Upper lobe of left lung (tissue), 4 donors: ENCODE measurements around the gene PARM1.

ENCODE experiments used
- EP300 ChIP-seq, 4 donors: sonication (generic); formaldehyde crosslinking; IDR thresholded peaks; one replicate each; pipeline ENCODE4 v1.5.1; 2017; ENCODE audit warnings: antibody characterized with exemption in 4 of 4, control low read depth in 2 of 4
- POLR2A ChIP-seq, 4 donors: fragments of 450-650 bp; IDR thresholded peaks; one replicate each; pipeline ENCODE4 v1.5.1; 2016 to 2017; ENCODE audit warnings: antibody characterized with exemption in 4 of 4, mild to moderate bottlenecking in 2 of 4
- POLR2AphosphoS5 ChIP-seq, 2 donors: sonication (generic); formaldehyde crosslinking; IDR thresholded peaks; one replicate each; pipeline ENCODE4 v1.5.1; 2017; ENCODE audit warnings: antibody characterized with exemption in 2 of 2
- TF ChIP-seq, protein P1 (sequence below), 6 experiments: fragments of 450-650 bp in 4 of 6; fragments of 200-600 bp in 2 of 6; sonication (generic) in 2 of 6; IDR thresholded peaks; one replicate each; pipeline ENCODE4 v1.5.1; 2016 to 2019; ENCODE audit warnings: antibody characterized with exemption in 6 of 6

DNA sequence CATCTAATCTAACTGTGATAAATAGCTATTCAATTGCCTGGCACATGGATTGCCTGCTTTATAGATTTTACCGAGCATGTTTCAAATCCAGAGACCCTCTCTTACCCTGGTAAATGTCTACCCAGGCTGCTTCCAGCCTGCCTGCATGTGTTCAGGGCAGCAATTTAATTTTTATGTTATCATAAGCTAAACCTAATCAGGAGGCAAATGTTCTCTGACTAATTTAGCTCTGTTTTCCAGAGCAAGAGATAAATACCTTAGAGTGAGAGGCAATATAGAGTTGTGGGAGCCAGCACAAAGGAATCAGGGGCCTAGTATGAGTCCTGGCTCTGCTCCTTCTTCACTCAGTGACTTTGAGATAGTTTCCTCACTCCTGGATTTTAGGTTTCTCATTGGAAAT is 37.7 kb downstream of the PARM1 start:
- TF ChIP-seq EP300 (IDR thresholded peaks at IDR 0.05) (no peak), POLR2AphosphoS5 (IDR thresholded peaks at IDR 0.05) (no peak), POLR2A (IDR thresholded peaks at IDR 0.05) (no peak)
- TF ChIP-seq, protein P1, sequence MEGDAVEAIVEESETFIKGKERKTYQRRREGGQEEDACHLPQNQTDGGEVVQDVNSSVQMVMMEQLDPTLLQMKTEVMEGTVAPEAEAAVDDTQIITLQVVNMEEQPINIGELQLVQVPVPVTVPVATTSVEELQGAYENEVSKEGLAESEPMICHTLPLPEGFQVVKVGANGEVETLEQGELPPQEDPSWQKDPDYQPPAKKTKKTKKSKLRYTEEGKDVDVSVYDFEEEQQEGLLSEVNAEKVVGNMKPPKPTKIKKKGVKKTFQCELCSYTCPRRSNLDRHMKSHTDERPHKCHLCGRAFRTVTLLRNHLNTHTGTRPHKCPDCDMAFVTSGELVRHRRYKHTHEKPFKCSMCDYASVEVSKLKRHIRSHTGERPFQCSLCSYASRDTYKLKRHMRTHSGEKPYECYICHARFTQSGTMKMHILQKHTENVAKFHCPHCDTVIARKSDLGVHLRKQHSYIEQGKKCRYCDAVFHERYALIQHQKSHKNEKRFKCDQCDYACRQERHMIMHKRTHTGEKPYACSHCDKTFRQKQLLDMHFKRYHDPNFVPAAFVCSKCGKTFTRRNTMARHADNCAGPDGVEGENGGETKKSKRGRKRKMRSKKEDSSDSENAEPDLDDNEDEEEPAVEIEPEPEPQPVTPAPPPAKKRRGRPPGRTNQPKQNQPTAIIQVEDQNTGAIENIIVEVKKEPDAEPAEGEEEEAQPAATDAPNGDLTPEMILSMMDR (IDR thresholded peaks at IDR 0.05): no peak
